K562 treated with DMSO at 1 percent for 12 hours (cell line): ENCODE measurements around the gene MPV17L. TPM values are rescaled to one million over a fixed set of nuclear protein-coding genes. Genes with fewer than 3 reads are reported as not detected.

Source experiments
- total RNA-seq: library from RNA; unstranded; fragments of 300-600 nt; gene quantifications from 2 replicates; pipeline ENCODE4 v1.2.3, GENCODE V29; 2022; ENCODE audit not compliant: insufficient read depth

The MPV17L gene
- total RNA-seq, result not detected in 2 replicates

DNA sequence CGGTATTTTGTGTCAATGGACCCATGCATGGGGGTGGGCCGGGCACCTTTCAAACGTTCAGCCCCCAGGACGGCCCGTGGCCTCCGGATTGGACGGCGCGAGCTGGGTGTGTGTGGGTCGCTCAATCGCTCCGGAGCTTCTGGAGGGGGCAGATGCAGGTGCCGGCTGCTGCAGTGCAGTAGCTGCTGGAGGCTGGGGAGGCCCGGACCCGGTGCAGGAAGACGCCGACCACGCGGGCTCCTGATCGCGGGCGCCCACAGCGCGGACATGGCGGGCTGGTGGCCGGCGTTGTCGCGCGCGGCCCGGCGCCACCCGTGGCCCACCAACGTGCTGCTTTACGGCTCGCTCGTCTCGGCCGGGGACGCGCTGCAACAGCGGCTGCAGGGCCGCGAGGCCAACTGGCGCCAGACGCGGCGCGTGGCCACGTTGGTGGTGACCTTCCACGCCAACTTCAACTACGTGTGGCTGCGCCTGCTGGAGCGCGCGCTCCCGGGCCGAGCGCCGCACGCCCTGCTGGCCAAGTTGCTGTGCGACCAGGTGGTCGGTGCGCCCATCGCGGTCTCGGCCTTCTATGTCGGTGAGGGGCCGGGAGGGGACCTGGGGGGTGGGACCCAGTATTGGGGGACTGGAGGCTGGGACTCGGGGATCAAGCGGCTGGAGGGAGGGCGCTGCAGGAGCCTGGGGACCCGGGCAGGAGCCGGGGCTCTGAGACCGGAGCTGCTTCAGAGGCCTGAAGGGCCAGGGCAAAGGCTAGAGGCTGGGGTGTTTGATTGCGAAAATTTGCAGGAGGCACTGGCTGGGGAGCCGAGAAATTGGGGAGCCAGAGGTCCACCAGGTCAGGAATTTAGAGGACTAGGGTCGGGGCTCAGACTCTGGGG lies at the start of gene MPV17L:
MPV17L (plus strand) TSS at position 124 of the 878 bp plus-strand sequence; CDS start at position 268, 144 bp downstream.

DNA sequence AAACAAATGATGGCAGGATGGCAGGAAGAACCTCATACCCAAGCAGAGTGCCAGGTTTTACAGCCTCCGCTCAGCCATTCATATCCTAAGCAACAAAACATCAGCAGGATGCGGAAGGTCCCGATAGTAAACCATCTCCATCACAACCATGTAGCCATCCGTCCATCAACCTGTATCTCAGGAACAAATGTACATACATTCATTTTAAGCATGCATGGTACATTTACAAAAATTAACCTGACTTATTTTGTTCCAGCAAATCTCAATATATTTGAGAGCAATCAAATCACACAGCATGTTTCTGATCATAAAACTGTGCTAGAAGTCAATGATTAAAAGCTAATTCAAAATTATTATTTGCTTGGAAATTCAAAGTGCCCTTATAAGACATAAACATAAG lies 17.4 kb upstream of the MPV17L start, which contains the start of gene NPIPA5:
NPIPA5 (minus strand) TSS at position 101 of the 400 bp plus-strand sequence; CDS start at position 101, 0 bp downstream.

DNA sequence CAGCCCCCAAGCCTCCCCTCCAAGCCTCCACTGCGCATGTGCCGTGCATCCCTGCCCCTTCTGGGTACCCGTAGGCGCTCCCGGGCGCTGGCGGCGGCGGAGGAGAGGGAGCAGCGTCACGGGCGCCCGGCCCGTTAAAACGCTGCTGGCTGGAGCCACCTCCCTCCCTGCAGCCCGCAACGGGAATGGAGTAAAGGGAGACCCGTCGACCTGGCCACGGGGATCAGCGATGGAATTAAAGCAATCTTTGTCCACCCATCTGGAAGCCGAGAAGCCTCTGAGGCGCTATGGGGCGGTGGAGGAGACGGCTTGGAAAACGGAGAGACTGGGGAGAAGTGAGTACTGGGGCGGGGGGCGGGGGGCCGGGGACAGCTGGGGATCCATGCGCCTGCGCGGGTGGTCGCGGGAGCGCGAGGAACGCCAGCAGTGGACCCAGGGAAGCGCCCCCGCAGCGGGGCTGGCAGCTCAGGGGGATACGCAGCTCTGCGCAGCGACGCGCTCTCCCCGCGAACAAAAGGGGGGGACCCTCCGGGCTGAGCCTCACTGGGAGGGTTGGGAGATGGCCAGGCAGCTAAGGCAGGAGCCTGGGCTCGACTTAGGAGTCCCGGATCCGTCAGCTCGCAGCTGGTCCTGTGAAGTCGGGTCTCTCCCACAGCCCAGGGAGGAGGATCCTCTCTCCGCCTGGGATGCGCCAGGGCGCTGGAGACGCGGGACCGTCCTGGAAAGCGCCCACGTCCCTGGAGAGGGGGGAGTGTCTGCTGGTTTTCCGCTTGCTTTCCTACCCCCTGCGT lies 39.1 kb downstream of the MPV17L start, which contains the start of gene BMERB1:
BMERB1 (plus strand) TSS at position 164 of the 791 bp plus-strand sequence; CDS start at position 230, 66 bp downstream.

Other genes starting within 250 kb of the MPV17L start
- 8.9 and 13.3 TPM in 2 replicates for gene NPIPA5, start 17.5 kb upstream of the MPV17L start, total RNA-seq
- gene BMERB1, start 38.8 kb downstream of the MPV17L start, total RNA-seq, result 0.56 and 0.61 TPM in 2 replicates
- gene MARF1, start 247.4 kb downstream of the MPV17L start, total RNA-seq, result 6.2 and 29.9 TPM in 2 replicates